Mesodermal cell (in vitro differentiated cells): Measurements from ENCODE around the gene MAGI3.
"Not testable (repeated sequence)": the region's sequence is repeated elsewhere in the genome, so short reads cannot be mapped to it uniquely, and the experiment has no call there.

Experiments
- H3K27ac ChIP-seq: 2 replicates; pipeline ENCODE4 v1.7.0; 2013; ENCODE audit warnings: mild to moderate bottlenecking, low read depth, low read length, moderate library complexity; ENCODE audit not compliant: severe bottlenecking
- H3K36me3 ChIP-seq: 2 replicates; pipeline ENCODE4 v1.7.1; 2013; ENCODE audit warnings: mild to moderate bottlenecking, low read length, moderate library complexity; ENCODE audit not compliant: control insufficient read depth, insufficient read depth
- H3K4me1 ChIP-seq: one replicate; pipeline ENCODE4 v1.7.1; 2013; ENCODE audit warnings: mild to moderate bottlenecking, low read length; ENCODE audit not compliant: insufficient read depth, control insufficient read depth, poor library complexity, severe bottlenecking
- H3K4me3 ChIP-seq: 2 replicates; pipeline ENCODE4 v1.7.0; 2013; ENCODE audit warnings: low read length, control low read depth, mild to moderate bottlenecking; ENCODE audit not compliant: insufficient read depth, poor library complexity, severe bottlenecking; ENCODE audit errors: extremely low read depth
- H3K9me3 ChIP-seq: 2 replicates; pipeline ENCODE4 v1.7.1; 2013; ENCODE audit warnings: mild to moderate bottlenecking, low read length, moderate library complexity; ENCODE audit not compliant: control insufficient read depth
- WGBS, 2 experiments: methylation state at CpG; one replicate each; pipeline ENCODE4 v1.1.5; 2013; ENCODE audit warnings: missing lambda C conversion rate in 2 of 2; ENCODE audit not compliant: insufficient coverage in 2 of 2; 5-methylcytosine and 5-hydroxymethylcytosine counted together

Gene MAGI3

GRCh38 chr1:113542221-113542701, 151.9 kb downstream of the MAGI3 start:
- 86 to 95% methylated on average over 3 to 4 of the region's 6 CpGs for WGBS, 2 experiments

GRCh38 chr1:113543110-113543509, 152.8 kb downstream of the MAGI3 start:
- Histone ChIP-seq H3K4me1 (no peaks in the 10 kb centered on the region), H3K4me3 (no peak overlapping the region), H3K9me3 (no peaks in the 10 kb centered on the region), H3K36me3 (no peaks in the 10 kb centered on the region), H3K27ac (no peak overlapping the region)
- no CpG with 5 or more reads among the region's 1 CpG for WGBS, 2 experiments

More at GRCh38 chr1:113542221-113542701, 151.9 kb downstream of the MAGI3 start:
- no peaks in the 10 kb centered on the region for H3K4me1 ChIP-seq
- H3K4me3 ChIP-seq: no peak overlapping the region
- no peaks in the 10 kb centered on the region for H3K9me3 ChIP-seq
- peak overlapping the region; percentile 11 for H3K27ac ChIP-seq
- H3K36me3 ChIP-seq: no peaks in the 10 kb centered on the region

- H3K4me3 ChIP-seq: no peak overlapping the region
- WGBS, 2 experiments: 100% methylated on average over 1 of the region's 3 CpGs
- H3K27ac ChIP-seq: no peak overlapping the region
- no peaks in the 10 kb centered on the region for H3K9me3 ChIP-seq
- H3K4me1 ChIP-seq: no peaks in the 10 kb centered on the region
- H3K36me3 ChIP-seq: no peaks in the 10 kb centered on the region
Observed at GRCh38 chr1:113545210-113545609, 154.9 kb downstream of the MAGI3 start.

GRCh38 chr1:113545626-113546025, 155.3 kb downstream of the MAGI3 start:
- 100% methylated on average over 1 of the region's 2 CpGs; no CpG with 5 or more reads in 1 of the 2 experiments for WGBS, 2 experiments
- Histone ChIP-seq H3K27ac (no peak overlapping the region), H3K4me1 (no peaks in the 10 kb centered on the region)

GRCh38 chr1:113551728-113552127, 161.4 kb downstream of the MAGI3 start:
- Histone ChIP-seq H3K36me3 (no peaks in the 10 kb centered on the region), H3K27ac (no peak overlapping the region), H3K9me3 (no peaks in the 10 kb centered on the region), H3K4me1 (no peaks in the 10 kb centered on the region), H3K4me3 (no peak overlapping the region)
- no CpG with 5 or more reads among the region's 1 CpG for WGBS, 2 experiments

More at GRCh38 chr1:113545626-113546025, 155.3 kb downstream of the MAGI3 start:
- Histone ChIP-seq H3K4me3 (no peak overlapping the region), H3K9me3 (no peaks in the 10 kb centered on the region), H3K36me3 (no peaks in the 10 kb centered on the region)

GRCh38 chr1:113552244-113552643, 161.9 kb downstream of the MAGI3 start:
- Histone ChIP-seq H3K4me1 (no peaks in the 10 kb centered on the region), H3K4me3 (no peak overlapping the region), H3K36me3 (peaks cover 3% of the 10 kb centered on the region), H3K27ac (no peak overlapping the region), H3K9me3 (peaks cover 2% of the 10 kb centered on the region)
- WGBS, 2 experiments: no CpG with 5 or more reads among the region's 1 CpG

GRCh38 chr1:113557187-113557586, 166.9 kb downstream of the MAGI3 start:
- WGBS, 2 experiments: 100% methylated on average over 1 of the region's 2 CpGs; no CpG with 5 or more reads in 1 of the 2 experiments
- Histone ChIP-seq H3K27ac (no peak overlapping the region), H3K36me3 (peaks cover 16% of the 10 kb centered on the region), H3K4me1 (no peaks in the 10 kb centered on the region), H3K9me3 (peaks cover 7% of the 10 kb centered on the region), H3K4me3 (no peak overlapping the region)

GRCh38 chr1:113565621-113566020, 175.3 kb downstream of the MAGI3 start:
- H3K4me1 ChIP-seq: no peaks in the 10 kb centered on the region
- H3K36me3 ChIP-seq: no peaks in the 10 kb centered on the region
- H3K9me3 ChIP-seq: peaks cover 3% of the 10 kb centered on the region
- H3K27ac ChIP-seq: no peak overlapping the region
- no peak overlapping the region for H3K4me3 ChIP-seq

GRCh38 chr1:113567427-113567826, 177.1 kb downstream of the MAGI3 start:
- Histone ChIP-seq H3K4me1 (no peaks in the 10 kb centered on the region), H3K4me3 (no peak overlapping the region), H3K27ac (no peak overlapping the region), H3K36me3 (no peaks in the 10 kb centered on the region), H3K9me3 (peaks cover 3% of the 10 kb centered on the region)

GRCh38 chr1:113575744-113576260, 185.5 kb downstream of the MAGI3 start:
- not testable (repeated sequence) for H3K27ac ChIP-seq, H3K4me1 ChIP-seq, H3K9me3 ChIP-seq, H3K36me3 ChIP-seq, H3K4me3 ChIP-seq
- WGBS, 2 experiments: 88 to 93% methylated on average over 5 to 6 of the region's 6 CpGs

- Histone ChIP-seq H3K27ac (no peak overlapping the region), H3K4me1 (no peaks in the 10 kb centered on the region), H3K9me3 (no peaks in the 10 kb centered on the region), H3K36me3 (no peaks in the 10 kb centered on the region), H3K4me3 (no peak overlapping the region)
- 80 to 90% methylated on average over 2 of the region's 6 CpGs for WGBS, 2 experiments
Observed at GRCh38 chr1:113576271-113576670, 186.0 kb downstream of the MAGI3 start.
